IgD-negative memory B cell (primary cell): ENCODE measurements around the gene ENKUR. TPM values are rescaled to one million over a fixed set of nuclear protein-coding genes. Genes with fewer than 3 reads are reported as not detected.

ENCODE experiments used
- H3K27ac Mint-ChIP-seq, 3 donors: one replicate each; pipeline ENCODE4 v1.8.0; 2020 to 2022; ENCODE audit warnings: mild to moderate bottlenecking in 3 of 3, mixed read lengths in 3 of 3, moderate library complexity in 1 of 3
- H3K27me3 Mint-ChIP-seq: one replicate; pipeline ENCODE4 v1.8.0; 2021; ENCODE audit warnings: mixed read lengths
- H3K36me3 Mint-ChIP-seq: one replicate; pipeline ENCODE4 v1.8.0; 2020; ENCODE audit warnings: mild to moderate bottlenecking, mixed read lengths
- H3K4me1 Mint-ChIP-seq, 3 donors: one replicate each; pipeline ENCODE4 v1.8.0; 2020 to 2022; ENCODE audit warnings: mixed read lengths in 3 of 3, mild to moderate bottlenecking in 1 of 3
- H3K4me3 Mint-ChIP-seq, 4 donors: one replicate each; pipeline ENCODE4 v1.8.0; 2020 to 2022; ENCODE audit warnings: mild to moderate bottlenecking in 4 of 4, mixed read lengths in 4 of 4, moderate library complexity in 3 of 4
- H3K9me3 Mint-ChIP-seq, 3 donors: one replicate each; pipeline ENCODE4 v1.8.0; 2020 to 2021; ENCODE audit warnings: mixed read lengths in 3 of 3, mild to moderate bottlenecking in 1 of 3
- polyA plus RNA-seq: library from polyadenylated mRNA; unstranded; fragments of 300-500 nt; fragmentation: Illumina TruSeq; gene quantifications from one replicate; pipeline ENCODE4 v1.2.3, GENCODE V29; 2021

The ENKUR gene
- 2.7 TPM for polyA plus RNA-seq

GRCh38 chr10:25015828-25016375, at the start of gene ENKUR:
Gene ENKUR (minus strand): TSS chr10:25016158. CDS start chr10:25015936, 222 bp downstream.
- Mint-ChIP-seq H3K27me3 (no peaks in the 10 kb centered on the region), H3K4me3 (peak within 1 kb of the TSS; percentile 91 to 98 (median 96)), H3K4me1 (peaks cover 13 to 26% (median 18%) of the 10 kb centered on the region in 3 donors), H3K27ac (peak within 1 kb of the TSS; percentile 96 to 99 (median 99)), H3K9me3 (peaks cover 0 to 3% (median 0%) of the 10 kb centered on the region in 3 donors), H3K36me3 (no peaks in the 10 kb centered on the region)

GRCh38 chr10:25064401-25064800, 48.4 kb upstream of the ENKUR start:
- H3K36me3 Mint-ChIP-seq: no peaks in the 10 kb centered on the region
- H3K4me1 Mint-ChIP-seq: no peaks in the 10 kb centered on the region
- H3K27ac Mint-ChIP-seq: no peak overlapping the region
- H3K9me3 Mint-ChIP-seq: no peaks in the 10 kb centered on the region
- no peak overlapping the region for H3K4me3 Mint-ChIP-seq
- peaks cover 16% of the 10 kb centered on the region for H3K27me3 Mint-ChIP-seq

GRCh38 chr10:25063644-25064043, 47.7 kb upstream of the ENKUR start:
- no peak overlapping the region for H3K27ac Mint-ChIP-seq
- H3K4me3 Mint-ChIP-seq: no peak overlapping the region
- H3K27me3 Mint-ChIP-seq: peaks cover 11% of the 10 kb centered on the region
- H3K9me3 Mint-ChIP-seq: no peaks in the 10 kb centered on the region
- no peaks in the 10 kb centered on the region for H3K4me1 Mint-ChIP-seq
- no peaks in the 10 kb centered on the region for H3K36me3 Mint-ChIP-seq

GRCh38 chr10:25063157-25063556, 47.2 kb upstream of the ENKUR start:
- no peak overlapping the region for H3K27ac Mint-ChIP-seq
- peaks cover 11% of the 10 kb centered on the region for H3K27me3 Mint-ChIP-seq
- H3K9me3 Mint-ChIP-seq: no peaks in the 10 kb centered on the region
- peak overlapping the region in 1 of 4 donors; percentile 24 for H3K4me3 Mint-ChIP-seq
- H3K36me3 Mint-ChIP-seq: no peaks in the 10 kb centered on the region
- H3K4me1 Mint-ChIP-seq: no peaks in the 10 kb centered on the region

GRCh38 chr10:25061711-25062449, 45.9 kb upstream of the ENKUR start:
- Mint-ChIP-seq H3K4me1 (no peaks in the 10 kb centered on the region), H3K27me3 (peaks cover 12% of the 10 kb centered on the region), H3K36me3 (no peaks in the 10 kb centered on the region), H3K4me3 (peak overlapping the region in 1 of 4 donors; percentile 67), H3K27ac (no peak overlapping the region), H3K9me3 (no peaks in the 10 kb centered on the region)

- Mint-ChIP-seq H3K27me3 (peaks cover 12% of the 10 kb centered on the region), H3K9me3 (no peaks in the 10 kb centered on the region), H3K4me3 (no peak overlapping the region), H3K36me3 (no peaks in the 10 kb centered on the region), H3K4me1 (no peaks in the 10 kb centered on the region), H3K27ac (no peak overlapping the region)
Measured at GRCh38 chr10:25061125-25061524, 45.2 kb upstream of the ENKUR start.

GRCh38 chr10:25059990-25060389, 44.0 kb upstream of the ENKUR start:
- Mint-ChIP-seq H3K27ac (no peak overlapping the region), H3K9me3 (no peaks in the 10 kb centered on the region), H3K27me3 (peaks cover 9% of the 10 kb centered on the region), H3K36me3 (no peaks in the 10 kb centered on the region), H3K4me3 (no peak overlapping the region), H3K4me1 (no peaks in the 10 kb centered on the region)

- Mint-ChIP-seq H3K4me1 (no peaks in the 10 kb centered on the region), H3K4me3 (no peak overlapping the region), H3K36me3 (no peaks in the 10 kb centered on the region), H3K27me3 (peaks cover 7% of the 10 kb centered on the region), H3K9me3 (no peaks in the 10 kb centered on the region), H3K27ac (no peak overlapping the region)
Measured at GRCh38 chr10:25057886-25058285, 41.9 kb upstream of the ENKUR start.

GRCh38 chr10:25056726-25057125, 40.8 kb upstream of the ENKUR start:
- H3K4me1 Mint-ChIP-seq: no peaks in the 10 kb centered on the region
- H3K9me3 Mint-ChIP-seq: no peaks in the 10 kb centered on the region
- no peaks in the 10 kb centered on the region for H3K36me3 Mint-ChIP-seq
- H3K27me3 Mint-ChIP-seq: peaks cover 5% of the 10 kb centered on the region
- H3K27ac Mint-ChIP-seq: no peak overlapping the region
- no peak overlapping the region for H3K4me3 Mint-ChIP-seq

- Mint-ChIP-seq H3K36me3 (peaks cover 2% of the 10 kb centered on the region), H3K27ac (no peak overlapping the region), H3K4me1 (no peaks in the 10 kb centered on the region), H3K9me3 (peaks cover 0 to 2% (median 2%) of the 10 kb centered on the region in 3 donors), H3K27me3 (peaks cover 17% of the 10 kb centered on the region), H3K4me3 (no peak overlapping the region)
Measured at GRCh38 chr10:25052012-25052411, 36.1 kb upstream of the ENKUR start.

GRCh38 chr10:25050402-25050801, 34.4 kb upstream of the ENKUR start:
- Mint-ChIP-seq H3K36me3 (peaks cover 2% of the 10 kb centered on the region), H3K9me3 (peaks cover 0 to 2% (median 2%) of the 10 kb centered on the region in 3 donors), H3K4me3 (no peak overlapping the region), H3K27me3 (peaks cover 20% of the 10 kb centered on the region), H3K4me1 (no peaks in the 10 kb centered on the region), H3K27ac (no peak overlapping the region)

- H3K36me3 Mint-ChIP-seq: peaks cover 2% of the 10 kb centered on the region
- peaks cover 19% of the 10 kb centered on the region for H3K27me3 Mint-ChIP-seq
- H3K27ac Mint-ChIP-seq: no peak overlapping the region
- H3K4me3 Mint-ChIP-seq: no peak overlapping the region
- peaks cover 0 to 2% (median 2%) of the 10 kb centered on the region in 3 donors for H3K9me3 Mint-ChIP-seq
- H3K4me1 Mint-ChIP-seq: no peaks in the 10 kb centered on the region
Measured at GRCh38 chr10:25049966-25050365, 34.0 kb upstream of the ENKUR start.

GRCh38 chr10:25048450-25048849, 32.5 kb upstream of the ENKUR start:
- H3K27me3 Mint-ChIP-seq: peaks cover 18% of the 10 kb centered on the region
- H3K36me3 Mint-ChIP-seq: peaks cover 2% of the 10 kb centered on the region
- peaks cover 0 to 4% (median 2%) of the 10 kb centered on the region in 3 donors for H3K9me3 Mint-ChIP-seq
- H3K4me3 Mint-ChIP-seq: no peak overlapping the region
- no peak overlapping the region for H3K27ac Mint-ChIP-seq
- no peaks in the 10 kb centered on the region for H3K4me1 Mint-ChIP-seq

GRCh38 chr10:25047591-25048301, 31.8 kb upstream of the ENKUR start:
- H3K4me3 Mint-ChIP-seq: no peak overlapping the region
- H3K27me3 Mint-ChIP-seq: peaks cover 18% of the 10 kb centered on the region
- H3K9me3 Mint-ChIP-seq: peaks cover 0 to 4% (median 2%) of the 10 kb centered on the region in 3 donors
- H3K4me1 Mint-ChIP-seq: no peaks in the 10 kb centered on the region
- no peak overlapping the region for H3K27ac Mint-ChIP-seq
- H3K36me3 Mint-ChIP-seq: peaks cover 2% of the 10 kb centered on the region

GRCh38 chr10:25047088-25047487, 31.1 kb upstream of the ENKUR start:
- Mint-ChIP-seq H3K9me3 (peaks cover 0 to 4% (median 2%) of the 10 kb centered on the region in 3 donors), H3K4me1 (no peaks in the 10 kb centered on the region), H3K36me3 (peaks cover 2% of the 10 kb centered on the region), H3K27ac (no peak overlapping the region), H3K4me3 (no peak overlapping the region), H3K27me3 (peaks cover 18% of the 10 kb centered on the region)
